ENCODE results near the gene STXBP5. TPM values are rescaled to one million over a fixed set of nuclear protein-coding genes. Genes with fewer than 3 reads are reported as not detected.

Gene STXBP5
- total RNA-seq, 1 donor from 2014 or later, result 26.9 TPM

DNA sequence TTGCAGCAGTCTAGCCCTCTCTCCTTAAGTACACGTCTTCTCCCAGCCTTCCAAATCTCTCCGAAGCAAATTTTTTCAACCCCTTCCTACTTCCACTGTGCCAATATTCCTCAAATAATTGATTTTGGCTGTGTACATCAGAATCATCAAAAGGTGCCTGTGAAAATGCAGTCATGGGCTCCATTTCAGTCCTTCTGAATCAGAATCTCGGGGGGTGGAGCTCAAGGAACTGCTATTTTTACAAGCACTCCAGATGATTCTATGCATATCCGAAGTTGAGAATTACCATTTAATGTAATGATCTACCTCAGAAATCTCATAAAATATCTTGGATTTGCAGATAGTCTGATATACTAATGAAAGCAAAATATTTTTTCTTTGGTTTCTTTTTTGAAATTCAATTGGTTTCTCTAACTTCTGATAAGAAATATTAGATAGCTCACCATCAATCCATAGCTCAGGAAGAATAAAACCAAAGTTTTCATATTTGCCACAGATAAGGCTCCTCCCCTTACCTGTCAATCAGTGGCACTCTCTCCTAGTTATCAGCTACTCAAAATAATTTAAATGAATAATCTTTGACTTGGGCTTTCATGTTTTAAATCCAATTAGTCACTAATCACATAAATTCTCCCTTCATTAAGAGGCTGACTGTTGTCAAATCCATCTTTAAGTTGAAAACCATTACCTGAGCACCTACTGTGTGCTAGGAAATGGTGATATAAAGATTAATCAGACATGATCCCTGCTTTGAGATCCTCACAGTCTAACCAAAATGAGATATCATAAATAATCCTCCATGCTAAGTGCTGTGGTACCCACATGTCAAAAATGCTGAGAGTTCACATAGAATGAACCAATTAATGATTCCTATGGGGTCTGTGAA lies 36.4 kb upstream of the STXBP5 start:
- Mint-ChIP-seq H3K9me3 (ENCODE audit: unreplicated experiment) (no peaks in the 10 kb centered on the region), H3K27me3 (ENCODE audit: unreplicated experiment) (peaks cover 2% of the 10 kb centered on the region), H3K4me1 (ENCODE audit: unreplicated experiment) (peaks cover 14% of the 10 kb centered on the region), H3K4me3 (ENCODE audit: unreplicated experiment) (no peak overlapping the region), H3K36me3 (ENCODE audit: low read depth, unreplicated experiment) (peaks cover 7% of the 10 kb centered on the region), H3K27ac (ENCODE audit: unreplicated experiment) (peak overlapping the region; percentile 26)
- DNase-seq (ENCODE audit: low spot score), result no peak
- TF ChIP-seq, protein P1, sequence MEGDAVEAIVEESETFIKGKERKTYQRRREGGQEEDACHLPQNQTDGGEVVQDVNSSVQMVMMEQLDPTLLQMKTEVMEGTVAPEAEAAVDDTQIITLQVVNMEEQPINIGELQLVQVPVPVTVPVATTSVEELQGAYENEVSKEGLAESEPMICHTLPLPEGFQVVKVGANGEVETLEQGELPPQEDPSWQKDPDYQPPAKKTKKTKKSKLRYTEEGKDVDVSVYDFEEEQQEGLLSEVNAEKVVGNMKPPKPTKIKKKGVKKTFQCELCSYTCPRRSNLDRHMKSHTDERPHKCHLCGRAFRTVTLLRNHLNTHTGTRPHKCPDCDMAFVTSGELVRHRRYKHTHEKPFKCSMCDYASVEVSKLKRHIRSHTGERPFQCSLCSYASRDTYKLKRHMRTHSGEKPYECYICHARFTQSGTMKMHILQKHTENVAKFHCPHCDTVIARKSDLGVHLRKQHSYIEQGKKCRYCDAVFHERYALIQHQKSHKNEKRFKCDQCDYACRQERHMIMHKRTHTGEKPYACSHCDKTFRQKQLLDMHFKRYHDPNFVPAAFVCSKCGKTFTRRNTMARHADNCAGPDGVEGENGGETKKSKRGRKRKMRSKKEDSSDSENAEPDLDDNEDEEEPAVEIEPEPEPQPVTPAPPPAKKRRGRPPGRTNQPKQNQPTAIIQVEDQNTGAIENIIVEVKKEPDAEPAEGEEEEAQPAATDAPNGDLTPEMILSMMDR (IDR thresholded peaks at IDR 0.05; ENCODE audit: unreplicated experiment), result no peak

DNA sequence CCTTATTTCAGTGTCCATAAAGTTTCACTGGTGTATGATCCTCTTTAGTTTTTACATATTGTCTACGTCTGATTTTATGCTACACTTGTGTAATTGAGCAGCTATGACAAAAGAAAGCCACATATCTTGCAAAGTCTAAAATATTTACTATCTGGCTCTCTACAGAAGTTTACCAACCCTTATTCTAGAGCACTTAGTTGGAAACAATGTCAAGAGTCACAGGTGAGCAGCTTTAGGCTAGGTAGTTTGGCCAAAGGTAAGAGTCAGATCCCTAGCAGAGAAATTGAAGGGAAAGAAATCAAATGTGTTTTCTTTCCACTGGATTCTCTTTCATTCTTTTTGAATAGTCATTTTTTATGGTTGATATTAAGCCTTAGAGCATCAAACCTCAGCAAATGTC lies 34.7 kb upstream of the STXBP5 start:
- Mint-ChIP-seq H3K27ac (ENCODE audit: unreplicated experiment) (no peak overlapping the region), H3K36me3 (ENCODE audit: low read depth, unreplicated experiment) (peaks cover 7% of the 10 kb centered on the region), H3K27me3 (ENCODE audit: unreplicated experiment) (no peaks in the 10 kb centered on the region), H3K4me3 (ENCODE audit: unreplicated experiment) (no peak overlapping the region), H3K4me1 (ENCODE audit: unreplicated experiment) (peaks cover 14% of the 10 kb centered on the region), H3K9me3 (ENCODE audit: unreplicated experiment) (no peaks in the 10 kb centered on the region)
- TF ChIP-seq, protein P1 (IDR thresholded peaks at IDR 0.05; ENCODE audit: unreplicated experiment), result no peak
- no peak for DNase-seq (ENCODE audit: low spot score)

DNA sequence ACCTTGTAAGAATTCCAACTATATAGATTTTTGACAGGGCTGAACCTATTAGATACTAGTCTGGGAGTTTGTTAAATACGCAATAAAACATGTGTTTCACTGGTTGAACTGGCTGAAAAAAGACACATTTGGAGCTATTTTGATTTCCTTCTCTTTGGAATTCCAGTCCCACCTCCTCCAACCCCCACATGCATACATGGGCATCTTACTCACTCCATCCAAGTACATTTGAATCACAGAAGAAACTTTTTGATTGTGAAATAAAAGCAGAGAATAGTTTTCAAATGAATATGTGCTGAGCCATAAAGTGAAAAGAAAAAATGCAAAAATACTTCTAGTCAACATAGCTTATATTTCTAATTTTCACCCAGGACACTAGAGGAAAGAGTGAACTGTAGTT lies 33.9 kb upstream of the STXBP5 start:
- DNase-seq (ENCODE audit: low spot score), result no peak
- Mint-ChIP-seq H3K9me3 (ENCODE audit: unreplicated experiment) (no peaks in the 10 kb centered on the region), H3K36me3 (ENCODE audit: low read depth, unreplicated experiment) (peaks cover 7% of the 10 kb centered on the region), H3K4me3 (ENCODE audit: unreplicated experiment) (no peak overlapping the region), H3K27ac (ENCODE audit: unreplicated experiment) (no peak overlapping the region), H3K4me1 (ENCODE audit: unreplicated experiment) (peaks cover 14% of the 10 kb centered on the region), H3K27me3 (ENCODE audit: unreplicated experiment) (no peaks in the 10 kb centered on the region)
- TF ChIP-seq, protein P1 (IDR thresholded peaks at IDR 0.05; ENCODE audit: unreplicated experiment), result no peak

DNA sequence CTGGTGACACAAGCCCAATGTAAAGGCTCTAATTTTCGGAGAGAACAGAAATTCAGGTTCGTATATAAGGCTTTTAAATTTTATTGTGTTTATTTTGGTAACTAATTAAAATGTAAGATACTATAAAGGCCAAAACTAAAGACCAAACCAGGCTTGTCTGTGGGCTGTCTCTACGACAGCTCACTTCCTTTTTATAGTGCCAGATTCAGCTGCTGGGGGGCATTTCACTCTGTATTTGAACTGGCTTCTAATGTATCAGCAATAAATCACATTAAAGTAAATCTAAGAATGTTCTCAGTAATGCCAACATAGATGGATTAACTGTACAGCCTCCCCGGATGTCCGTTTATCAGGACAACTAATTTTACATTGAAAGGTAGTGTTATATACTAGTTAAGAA lies 31.1 kb upstream of the STXBP5 start:
- Mint-ChIP-seq H3K27me3 (ENCODE audit: unreplicated experiment) (no peaks in the 10 kb centered on the region), H3K4me1 (ENCODE audit: unreplicated experiment) (no peaks in the 10 kb centered on the region), H3K4me3 (ENCODE audit: unreplicated experiment) (no peak overlapping the region), H3K9me3 (ENCODE audit: unreplicated experiment) (no peaks in the 10 kb centered on the region), H3K27ac (ENCODE audit: unreplicated experiment) (no peak overlapping the region), H3K36me3 (ENCODE audit: low read depth, unreplicated experiment) (no peaks in the 10 kb centered on the region)
- TF ChIP-seq, protein P1 (IDR thresholded peaks at IDR 0.05; ENCODE audit: unreplicated experiment), result no peak
- no peak for DNase-seq (ENCODE audit: low spot score)

DNA sequence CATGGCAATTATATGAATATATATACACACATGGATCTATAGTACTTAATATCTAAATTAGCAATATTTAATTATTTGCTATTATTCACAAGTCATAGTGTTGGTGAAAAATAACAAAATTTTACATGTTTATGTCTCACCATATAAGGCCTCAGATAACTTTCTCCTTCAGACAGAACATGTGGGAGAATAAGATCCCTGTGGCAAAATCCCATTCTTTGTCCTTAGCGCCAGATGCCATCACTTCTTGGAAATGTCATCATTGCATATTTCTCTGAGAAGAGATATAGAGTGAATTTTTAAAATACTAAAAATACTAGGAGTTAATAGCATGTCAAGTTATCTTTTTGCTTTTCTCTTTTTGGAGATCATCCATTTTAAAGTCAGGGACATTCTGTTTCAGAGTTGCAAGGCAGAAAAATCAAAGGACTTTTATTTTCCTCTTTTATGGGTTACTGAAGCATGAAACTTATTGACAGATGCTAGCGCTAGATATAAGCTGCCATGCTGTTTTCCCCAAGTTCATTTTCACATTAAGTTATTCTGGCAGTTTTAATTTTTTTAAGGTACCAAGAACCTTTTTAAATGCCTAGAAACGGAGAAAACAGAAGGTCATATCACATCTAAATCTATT lies 30.4 kb upstream of the STXBP5 start:
- no peaks in the 10 kb centered on the region for H3K4me1 Mint-ChIP-seq (ENCODE audit: unreplicated experiment)
- H3K27me3 Mint-ChIP-seq (ENCODE audit: unreplicated experiment), result no peaks in the 10 kb centered on the region
- TF ChIP-seq, protein P1 (IDR thresholded peaks at IDR 0.05; ENCODE audit: unreplicated experiment), result no peak
- H3K27ac Mint-ChIP-seq (ENCODE audit: unreplicated experiment), result no peak overlapping the region
- no peaks in the 10 kb centered on the region for H3K36me3 Mint-ChIP-seq (ENCODE audit: low read depth, unreplicated experiment)
- H3K4me3 Mint-ChIP-seq (ENCODE audit: unreplicated experiment), result no peak overlapping the region
- DNase-seq (ENCODE audit: low spot score), result no peak
- no peaks in the 10 kb centered on the region for H3K9me3 Mint-ChIP-seq (ENCODE audit: unreplicated experiment)
